Gastrocnemius medialis (tissue), 4 donors: Measurements from ENCODE around the gene IL9.

Experiments used
- POLR2A ChIP-seq, 2 donors: fragments of 450-650 bp; IDR thresholded peaks; one replicate each; pipeline ENCODE4 v1.6.1; 2017; ENCODE audit warnings: antibody characterized with exemption in 2 of 2, mild to moderate bottlenecking in 2 of 2, moderate library complexity in 2 of 2
- TF ChIP-seq, protein P1 (sequence below), 5 experiments: fragments of 450-650 bp in 3 of 5; fragments of 200-600 bp in 2 of 5; sonication (generic) in 2 of 5; IDR thresholded peaks in 4 of 5; conservative IDR thresholded peaks in 1 of 5; 1 replicate in 4 of 5; 2 replicates in 1 of 5; pipeline ENCODE4 v1.5.1; 2016 to 2019; ENCODE audit warnings: antibody characterized with exemption in 5 of 5, mild to moderate bottlenecking in 3 of 5, moderate library complexity in 3 of 5

GRCh38 chr5:135887447-135887864 lies 8.2 kb downstream of the IL9 start:
- TF ChIP-seq, protein P1, sequence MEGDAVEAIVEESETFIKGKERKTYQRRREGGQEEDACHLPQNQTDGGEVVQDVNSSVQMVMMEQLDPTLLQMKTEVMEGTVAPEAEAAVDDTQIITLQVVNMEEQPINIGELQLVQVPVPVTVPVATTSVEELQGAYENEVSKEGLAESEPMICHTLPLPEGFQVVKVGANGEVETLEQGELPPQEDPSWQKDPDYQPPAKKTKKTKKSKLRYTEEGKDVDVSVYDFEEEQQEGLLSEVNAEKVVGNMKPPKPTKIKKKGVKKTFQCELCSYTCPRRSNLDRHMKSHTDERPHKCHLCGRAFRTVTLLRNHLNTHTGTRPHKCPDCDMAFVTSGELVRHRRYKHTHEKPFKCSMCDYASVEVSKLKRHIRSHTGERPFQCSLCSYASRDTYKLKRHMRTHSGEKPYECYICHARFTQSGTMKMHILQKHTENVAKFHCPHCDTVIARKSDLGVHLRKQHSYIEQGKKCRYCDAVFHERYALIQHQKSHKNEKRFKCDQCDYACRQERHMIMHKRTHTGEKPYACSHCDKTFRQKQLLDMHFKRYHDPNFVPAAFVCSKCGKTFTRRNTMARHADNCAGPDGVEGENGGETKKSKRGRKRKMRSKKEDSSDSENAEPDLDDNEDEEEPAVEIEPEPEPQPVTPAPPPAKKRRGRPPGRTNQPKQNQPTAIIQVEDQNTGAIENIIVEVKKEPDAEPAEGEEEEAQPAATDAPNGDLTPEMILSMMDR (IDR thresholded peaks at IDR 0.05 in 4 of 5, conservative IDR thresholded peaks at IDR 0.05 in 1 of 5) = peak; percentile 69 to 83 (median 77)
- no peak for TF ChIP-seq POLR2A (IDR thresholded peaks at IDR 0.05)
